ENCODE measurements around the gene RPL37A.

The RPL37A gene

GRCh38 chr2:216490061-216490460, 8.6 kb upstream of the RPL37A start:
- DNase-seq: peak; percentile 67

GRCh38 chr2:216491793-216492596, 6.6 kb upstream of the RPL37A start:
- no peak for DNase-seq

GRCh38 chr2:216492597-216493333, 5.9 kb upstream of the RPL37A start:
- peak; percentile 92 for DNase-seq

GRCh38 chr2:216493334-216493685, 5.3 kb upstream of the RPL37A start:
- DNase-seq: no peak

- DNase-seq: peak; percentile 57
Observed at GRCh38 chr2:216495656-216496055, 3.0 kb upstream of the RPL37A start.

- DNase-seq: no peak
Observed at GRCh38 chr2:216497382-216498069, 1.1 kb upstream of the RPL37A start.

- no peak for DNase-seq
Observed at GRCh38 chr2:216498070-216498378, 620 bp upstream of the RPL37A start.

- DNase-seq: no peak
Observed at GRCh38 chr2:216499641-216500218, 1.1 kb downstream of the RPL37A start.

GRCh38 chr2:216500572-216500971, 1.9 kb downstream of the RPL37A start:
- no peak for DNase-seq

- DNase-seq: no peak
Observed at GRCh38 chr2:216501854-216502253, 3.2 kb downstream of the RPL37A start.

- no peak for DNase-seq
Observed at GRCh38 chr2:216502381-216503158, 3.9 kb downstream of the RPL37A start.

GRCh38 chr2:216503159-216503629, 4.5 kb downstream of the RPL37A start:
- DNase-seq: no peak

- no peak for DNase-seq
Observed at GRCh38 chr2:216503697-216504375, 5.2 kb downstream of the RPL37A start.

GRCh38 chr2:216504376-216504762, 5.7 kb downstream of the RPL37A start:
- no peak for DNase-seq

GRCh38 chr2:216505133-216506106, 6.8 kb downstream of the RPL37A start:
- DNase-seq: no peak

- DNase-seq: no peak
Observed at GRCh38 chr2:216507220-216508160, 8.8 kb downstream of the RPL37A start.

- no peak for DNase-seq
Observed at GRCh38 chr2:216508229-216508628, 9.6 kb downstream of the RPL37A start.

GRCh38 chr2:216516730-216517350, 18.2 kb downstream of the RPL37A start:
- peak; percentile 67 for DNase-seq
